Stimulated activated CD8-positive, alpha-beta memory T cell treated with anti-CD3 and anti-CD28 coated beads, Interleukin-15, amount 100 ng/mL, for 4 hours (primary cell): ENCODE measurements around the gene DDR1.
"Not testable (repeated sequence)": the region's sequence is repeated elsewhere in the genome, so short reads cannot be mapped to it uniquely, and the experiment has no call there.

Experiments
- DNase-seq, 2 donors: peaks; one replicate each; pipeline ENCODE4 v3.0.0-alpha.2; 2020; ENCODE audit warnings: low read depth in 2 of 2

DDR1 gene

DNA sequence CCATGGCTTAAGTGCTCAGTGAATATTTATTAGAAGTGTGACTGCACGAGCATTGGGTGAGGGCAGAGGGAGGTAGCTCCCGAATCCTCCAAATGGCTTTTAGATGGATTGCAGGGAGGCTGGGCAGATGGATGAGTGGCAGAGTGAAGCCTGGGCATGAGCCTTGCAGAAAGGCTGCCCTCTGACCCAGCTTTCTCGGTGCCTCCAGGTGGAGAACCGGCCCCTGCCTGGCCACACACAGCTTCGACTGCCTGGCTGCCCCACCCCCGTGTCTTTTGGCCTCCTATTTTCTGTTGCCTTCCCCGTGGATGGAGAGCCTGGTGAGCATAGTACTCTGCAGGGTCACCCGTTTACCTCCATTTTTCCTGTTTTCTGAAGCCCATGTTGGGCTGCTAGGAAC is 33.2 kb downstream of the DDR1 start:
- no peak for DNase-seq

DNA sequence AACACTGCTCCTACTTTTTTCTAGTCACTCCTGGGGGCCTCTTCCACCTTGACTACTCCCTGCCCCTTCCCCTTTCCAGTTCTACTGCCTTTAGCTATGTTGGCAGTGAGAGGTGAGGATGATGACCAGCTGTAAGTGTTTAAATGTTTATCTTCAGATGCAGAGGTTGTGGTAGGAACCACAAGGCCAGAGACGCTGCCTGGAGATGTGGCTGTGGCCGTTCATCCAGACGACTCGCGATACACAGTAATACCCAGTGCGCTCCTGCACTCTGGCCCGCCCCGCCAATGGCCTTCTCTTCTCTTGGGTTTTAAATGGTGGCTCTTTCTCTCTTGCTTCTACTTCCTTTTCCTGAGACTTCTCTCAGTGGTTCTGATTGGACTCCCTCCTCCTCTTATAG is 34.4 kb downstream of the DDR1 start:
- no peak for DNase-seq

DNA sequence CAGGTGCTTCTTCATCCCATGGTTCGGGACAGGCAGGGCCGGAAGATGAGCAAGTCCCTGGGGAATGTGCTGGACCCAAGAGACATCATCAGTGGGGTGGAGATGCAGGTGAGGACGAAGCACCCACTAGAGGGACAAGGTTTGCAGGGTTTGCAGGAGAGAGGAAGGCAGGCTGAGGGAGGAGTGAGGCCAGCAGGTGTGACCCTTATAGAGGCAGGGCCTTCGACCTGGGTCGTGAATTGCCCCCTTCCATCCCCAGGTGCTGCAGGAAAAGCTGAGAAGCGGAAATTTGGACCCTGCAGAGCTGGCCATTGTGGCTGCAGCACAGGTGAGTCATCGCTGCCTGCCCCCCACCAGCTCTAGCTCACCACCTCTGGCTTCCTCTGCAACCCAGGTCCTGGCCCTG is 38.1 kb downstream of the DDR1 start:
- DNase-seq = no peak

DNA sequence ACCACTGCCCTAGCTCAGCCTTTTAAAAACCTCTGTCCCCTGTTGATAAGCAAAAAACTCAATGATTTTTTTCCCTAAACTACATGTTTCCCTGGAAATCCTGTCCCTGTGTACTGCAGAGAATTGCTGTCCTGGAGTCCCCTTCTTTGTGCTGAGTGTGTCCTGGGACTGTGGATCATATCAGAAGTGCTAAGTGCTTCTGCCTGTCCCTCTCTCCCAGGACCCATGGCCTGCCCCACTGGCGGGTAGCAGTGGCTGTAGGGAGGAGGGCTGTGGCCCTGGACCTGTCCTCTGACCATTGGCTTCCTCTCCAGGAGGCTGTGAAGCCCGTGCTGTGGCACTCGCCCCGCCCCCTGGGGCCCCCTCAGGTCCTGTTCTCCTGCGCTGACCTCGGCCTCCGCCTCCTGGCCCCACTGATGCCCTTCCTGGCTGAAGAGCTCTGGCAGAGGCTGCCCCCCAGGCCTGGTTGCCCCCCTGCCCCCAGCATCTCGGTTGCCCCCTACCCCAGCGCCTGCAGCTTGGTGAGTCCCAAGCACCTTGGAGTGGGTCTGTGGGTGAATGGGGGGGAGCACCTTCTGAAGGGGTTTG is 39.8 kb downstream of the DDR1 start:
- not testable (repeated sequence) for DNase-seq

DNA sequence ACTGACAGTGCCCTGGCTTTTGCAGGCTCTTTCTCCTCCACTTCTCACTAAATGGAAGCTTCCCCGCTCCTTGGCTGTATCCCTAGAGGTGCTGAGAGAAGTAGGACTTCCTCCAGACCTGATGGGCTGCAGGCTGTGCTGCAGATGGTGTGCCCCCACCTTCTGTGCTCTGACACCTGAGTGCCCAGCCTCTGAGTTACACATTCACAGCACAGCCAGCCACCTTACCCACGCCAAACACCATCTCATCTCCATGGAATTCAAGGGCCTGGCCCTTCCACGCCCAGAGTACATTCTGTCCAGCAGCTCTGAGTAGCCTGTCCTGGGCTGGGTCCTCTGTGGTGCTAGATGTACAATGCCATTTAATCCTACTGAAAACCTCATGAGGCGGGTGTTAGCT is 42.3 kb downstream of the DDR1 start:
- no peak for DNase-seq

DNA sequence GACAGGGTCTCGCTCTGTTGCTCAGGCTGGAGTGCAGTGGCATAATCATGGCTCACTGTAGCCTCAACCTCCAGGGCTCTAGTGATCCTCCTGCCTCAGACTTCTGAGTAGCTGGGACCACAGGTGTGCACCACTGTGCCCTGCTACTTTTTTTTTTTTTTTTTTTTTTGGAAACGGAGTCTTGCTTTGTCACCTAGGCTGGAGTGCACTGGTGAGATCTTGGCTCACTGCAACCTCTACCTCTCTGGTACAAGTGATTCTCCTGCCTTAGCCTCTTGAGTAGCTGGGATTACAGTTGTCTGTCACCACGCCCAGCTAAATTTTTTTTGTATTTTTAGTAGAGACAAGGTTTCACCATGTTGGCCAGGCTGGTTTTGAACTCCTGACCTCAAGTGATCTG is 42.8 kb downstream of the DDR1 start:
- not testable (repeated sequence) for DNase-seq

DNA sequence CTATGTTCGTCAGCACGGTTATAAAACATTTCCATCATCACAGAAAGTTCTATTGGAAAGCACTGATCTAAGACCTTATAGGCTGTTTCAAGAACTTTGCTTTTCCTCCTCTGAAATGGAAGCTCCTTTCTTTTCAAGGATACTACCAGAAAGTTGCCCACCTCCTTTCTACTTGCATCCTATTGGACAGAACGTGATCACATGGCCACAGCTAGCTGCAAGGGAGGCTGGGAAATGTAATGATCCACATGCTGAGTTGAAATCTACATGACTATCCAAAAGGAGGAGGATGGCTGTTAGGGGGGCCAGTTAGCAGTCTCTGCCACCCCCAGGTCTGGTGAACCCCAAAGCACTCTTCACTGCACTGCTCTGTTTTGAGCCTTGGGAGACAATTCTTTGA is 44.4 kb downstream of the DDR1 start:
- no peak for DNase-seq

DNA sequence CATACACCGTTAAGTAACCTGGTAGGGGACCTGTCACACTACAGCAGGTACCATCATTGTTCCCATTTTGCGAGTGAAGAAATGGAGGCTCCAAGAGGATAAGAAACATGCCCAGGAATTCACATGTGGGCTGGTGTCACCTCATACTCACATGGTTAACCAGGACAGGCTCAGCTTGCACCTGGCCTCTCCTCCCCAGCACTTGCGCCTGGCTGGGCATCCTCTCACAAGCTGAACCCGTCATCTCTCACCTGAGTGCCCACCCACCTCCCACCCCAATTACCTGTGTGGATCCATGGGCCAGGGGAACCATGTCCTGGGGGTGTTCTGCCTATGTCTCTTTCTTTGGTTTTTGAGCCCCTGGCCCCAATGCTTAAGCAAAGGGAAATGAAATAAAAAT is 46.2 kb downstream of the DDR1 start:
- DNase-seq = no peak

DNA sequence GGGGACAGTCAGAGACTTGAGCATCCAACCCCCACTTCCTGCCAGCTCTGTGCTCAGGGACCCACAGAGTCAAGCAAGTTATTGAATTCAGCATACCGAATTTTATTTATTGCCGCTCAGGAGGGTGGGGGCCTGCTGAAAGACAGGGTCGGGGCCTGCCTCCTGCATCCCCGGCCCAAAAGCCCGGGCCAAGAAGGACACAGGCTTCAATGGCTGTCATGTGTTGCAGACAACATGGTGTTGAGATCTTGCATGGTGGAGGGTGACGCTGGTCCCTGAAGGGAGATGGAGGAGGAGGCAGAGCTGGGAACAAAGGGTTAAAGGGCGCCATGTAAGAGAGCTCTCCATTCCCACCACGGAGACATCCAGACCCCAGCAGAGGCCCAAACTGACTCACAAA is 47.0 kb downstream of the DDR1 start:
- no peak for DNase-seq

DNA sequence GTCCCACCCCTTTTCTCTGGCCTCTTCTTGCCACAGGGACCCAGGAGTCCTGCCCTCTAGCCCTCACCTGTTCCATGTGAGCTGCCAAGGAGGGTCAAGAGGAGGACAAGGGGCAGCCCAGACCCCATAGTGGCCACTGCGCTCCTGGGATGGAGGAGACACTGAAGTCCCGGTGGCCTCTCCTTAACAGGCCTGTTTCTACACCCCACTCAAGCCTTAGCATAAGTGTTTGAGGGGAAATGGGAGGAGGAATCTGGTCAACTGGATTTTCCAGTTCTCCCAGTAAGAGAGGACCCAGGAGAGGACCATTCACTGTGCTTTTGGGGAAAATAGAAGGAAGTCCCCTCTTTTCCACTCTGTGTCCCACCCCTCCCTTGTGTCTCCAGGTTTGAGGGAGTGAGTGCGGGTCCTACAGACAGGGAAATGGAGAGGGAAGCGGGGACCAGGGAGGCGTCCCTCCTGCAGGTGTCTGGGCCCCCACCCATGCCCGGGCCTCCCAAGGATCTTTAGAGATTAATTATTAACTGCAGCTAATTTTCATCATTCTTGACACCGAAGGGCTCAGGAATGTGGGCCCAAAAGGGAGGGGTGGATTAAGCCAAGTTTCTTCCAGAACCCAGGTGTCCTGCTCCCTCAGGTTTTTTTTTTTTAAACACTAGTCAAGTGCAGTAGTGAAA is 47.8 kb downstream of the DDR1 start, which contains the start of gene SFTA2:
TSS of gene SFTA2 (minus strand) at position 202 of the 677 bp plus-strand sequence. CDS start at position 128, 74 bp downstream.
- DNase-seq = no peak

DNA sequence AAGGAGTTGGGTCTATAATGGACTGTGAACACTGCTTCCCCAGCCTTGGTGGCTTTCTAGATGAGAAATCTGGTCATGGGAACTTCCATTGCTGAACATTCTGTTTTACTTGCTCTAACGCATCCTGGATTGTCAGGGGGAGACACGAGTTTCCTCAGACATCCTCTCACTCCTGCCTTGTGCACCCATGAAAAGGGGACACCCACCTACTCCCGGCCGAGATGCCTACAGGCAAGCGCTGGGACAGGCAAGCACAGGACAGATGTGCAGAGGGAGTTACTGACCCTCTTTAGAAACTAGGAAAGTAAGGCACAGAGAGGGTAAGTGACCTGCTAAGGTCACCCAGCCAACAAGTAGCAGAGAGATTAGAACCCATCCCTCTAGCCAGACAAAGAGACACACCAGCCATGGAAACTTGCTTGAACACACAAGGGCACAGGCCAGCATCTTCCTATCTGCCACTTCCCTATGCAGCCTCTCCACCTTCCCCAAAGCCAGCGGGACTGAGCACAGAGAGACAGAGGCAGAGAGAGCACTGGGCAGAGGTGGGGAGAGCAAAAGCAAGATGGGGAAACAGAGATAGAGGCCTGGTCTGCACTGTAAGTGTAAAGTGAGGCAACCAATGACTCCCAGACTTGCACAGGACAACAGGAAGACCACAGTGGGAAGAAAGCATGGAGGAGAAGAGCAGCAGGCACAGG is 48.5 kb downstream of the DDR1 start:
- DNase-seq = no peak

DNA sequence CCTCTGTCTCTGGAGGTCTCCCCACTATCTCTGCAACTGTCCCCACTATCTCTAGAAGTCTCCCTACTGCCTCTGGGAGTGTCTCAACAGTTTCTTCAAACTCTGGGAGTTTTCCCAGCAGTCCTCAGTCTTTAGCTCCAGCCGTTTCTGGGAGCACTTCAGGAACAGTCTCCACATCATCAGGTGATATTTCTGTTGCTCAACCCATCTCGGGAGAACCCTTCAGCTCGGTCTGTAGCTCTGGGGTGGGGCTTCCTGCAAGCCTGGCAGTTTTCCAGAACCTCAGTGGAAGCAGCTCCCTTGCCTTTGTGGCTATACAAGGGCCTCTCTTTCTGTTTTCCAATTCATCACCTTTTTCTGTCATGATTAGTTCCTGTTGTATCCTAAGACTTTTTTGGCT is 50.7 kb downstream of the DDR1 start:
- no peak for DNase-seq

DNA sequence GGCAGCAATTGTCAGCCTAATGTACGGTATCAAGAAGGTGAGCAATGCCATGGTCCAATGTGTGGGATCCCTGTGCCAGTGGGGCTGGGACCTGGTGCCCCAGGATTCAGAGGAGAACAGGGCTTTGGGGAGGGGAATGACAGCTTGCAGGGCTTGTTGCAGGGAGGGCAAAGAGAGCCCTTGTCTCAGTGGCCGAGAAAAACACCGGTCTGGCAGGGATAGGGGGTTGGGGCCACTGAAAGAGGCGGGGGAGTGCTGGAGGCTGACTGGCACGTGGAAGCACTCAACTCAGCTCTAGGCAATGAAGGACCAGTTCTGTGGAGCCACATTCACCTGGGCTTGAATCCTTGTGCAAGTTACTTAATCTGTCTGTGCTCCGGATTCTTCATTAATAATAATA is 52.9 kb downstream of the DDR1 start:
- DNase-seq = no peak

DNA sequence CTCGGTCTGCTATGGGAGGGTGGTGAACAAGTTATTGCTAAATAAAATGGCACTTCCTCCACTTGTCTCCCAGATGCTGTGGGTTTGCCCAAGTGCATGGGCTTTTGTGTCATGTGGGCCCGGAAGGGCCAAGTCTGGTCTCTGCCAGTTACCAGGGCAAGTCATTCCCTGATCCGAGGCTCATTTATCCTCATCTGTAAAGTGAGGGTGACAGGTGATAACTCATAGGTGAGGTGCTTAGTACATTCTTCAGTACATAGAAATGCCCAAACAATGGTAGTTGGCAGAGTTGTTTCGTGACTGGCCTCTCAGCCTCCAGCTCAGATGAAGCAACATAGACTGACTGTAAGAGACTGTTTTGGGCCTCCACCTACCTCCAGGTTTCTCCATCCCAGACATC is 54.4 kb downstream of the DDR1 start:
- DNase-seq = no peak

DNA sequence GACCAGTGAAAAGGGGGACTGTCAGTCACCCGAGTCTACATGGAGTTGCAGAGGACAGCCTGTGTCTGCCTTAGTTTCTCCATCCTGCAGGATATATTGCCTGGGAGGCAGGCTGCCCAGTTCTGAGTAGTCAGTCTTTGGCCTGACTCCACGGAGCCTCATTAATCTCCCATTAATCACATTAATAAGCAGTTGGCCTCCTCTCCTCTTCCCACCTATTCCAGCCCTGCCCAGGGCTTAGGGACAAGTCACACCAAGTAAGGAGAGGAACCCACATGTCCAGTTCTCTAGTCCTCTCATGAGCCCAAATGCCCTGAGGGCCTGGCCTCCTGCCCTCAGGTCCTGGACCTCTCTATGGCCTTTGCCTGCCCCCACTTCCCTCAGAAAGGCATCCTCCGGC is 55.2 kb downstream of the DDR1 start:
- DNase-seq = no peak

DNA sequence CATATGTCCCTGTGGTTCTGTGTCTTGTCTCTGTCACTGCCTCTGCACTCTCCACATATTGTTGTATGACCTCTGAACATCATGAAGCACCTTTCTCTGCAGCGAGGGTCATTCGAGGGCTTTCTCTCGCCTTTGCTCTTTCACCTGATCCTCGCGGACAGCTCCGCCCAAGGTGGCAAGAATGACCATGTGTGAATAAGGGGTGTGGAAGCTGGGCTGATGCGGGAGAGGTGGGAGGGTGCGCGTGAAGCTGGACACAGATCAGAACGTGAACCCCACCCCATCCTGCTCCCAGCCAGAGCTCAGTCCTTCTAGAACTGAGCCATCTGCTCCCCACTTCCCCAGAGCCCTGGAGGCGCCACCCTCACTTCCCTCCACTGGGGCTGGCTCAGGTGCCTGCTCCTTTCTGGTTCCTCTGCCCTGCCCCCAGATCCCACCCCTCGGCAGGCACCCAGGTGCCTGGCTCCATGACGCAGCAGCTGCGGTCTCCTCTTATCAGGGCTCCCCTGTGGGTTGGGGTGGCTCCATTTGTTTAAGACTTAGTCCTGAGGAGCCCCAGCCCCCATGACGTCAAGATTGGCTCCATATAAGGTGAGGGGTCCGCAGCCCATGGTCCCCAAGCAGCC is 56.2 kb downstream of the DDR1 start, which contains the start of gene MUCL3:
TSS of gene MUCL3 (plus strand) at position 613 of the 626 bp plus-strand sequence. CDS start 27 bp downstream, outside the sequence.
- no peak for DNase-seq

DNA sequence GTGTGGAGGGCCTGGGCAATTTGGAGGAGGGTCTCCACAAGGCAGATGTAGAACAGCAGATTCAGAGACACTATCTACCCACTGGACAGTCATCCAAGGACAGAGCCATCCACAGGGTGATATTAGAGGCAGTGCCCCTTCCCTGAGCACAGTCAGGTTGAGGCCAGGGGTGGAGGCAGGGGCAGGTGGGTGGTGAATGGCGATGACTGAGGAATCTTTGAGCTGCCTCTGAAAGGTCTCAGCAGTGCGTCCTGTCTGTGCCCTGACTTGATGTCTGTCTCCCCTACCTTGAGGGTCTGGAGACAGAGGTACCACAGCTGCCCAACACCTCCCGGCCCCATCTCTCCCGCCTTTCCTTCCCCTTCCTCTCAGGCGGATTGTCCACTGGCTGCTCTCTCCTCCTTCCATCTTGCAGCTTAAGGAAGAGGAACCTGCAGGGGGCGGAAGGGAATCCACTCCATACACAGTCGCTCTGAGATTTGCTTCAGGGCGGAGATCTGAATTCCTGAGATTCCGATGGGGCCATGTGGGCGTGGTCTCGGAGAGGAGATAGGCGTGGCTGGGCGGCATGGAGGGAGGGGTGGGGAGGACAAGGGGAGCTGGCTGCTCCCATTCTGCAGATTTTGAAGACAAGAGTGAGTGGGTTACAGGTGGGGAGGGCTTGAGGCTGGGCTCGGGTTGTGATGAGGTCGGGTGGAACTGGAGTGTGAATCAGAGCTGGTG is 58.2 kb downstream of the DDR1 start:
- DNase-seq = no peak

DNA sequence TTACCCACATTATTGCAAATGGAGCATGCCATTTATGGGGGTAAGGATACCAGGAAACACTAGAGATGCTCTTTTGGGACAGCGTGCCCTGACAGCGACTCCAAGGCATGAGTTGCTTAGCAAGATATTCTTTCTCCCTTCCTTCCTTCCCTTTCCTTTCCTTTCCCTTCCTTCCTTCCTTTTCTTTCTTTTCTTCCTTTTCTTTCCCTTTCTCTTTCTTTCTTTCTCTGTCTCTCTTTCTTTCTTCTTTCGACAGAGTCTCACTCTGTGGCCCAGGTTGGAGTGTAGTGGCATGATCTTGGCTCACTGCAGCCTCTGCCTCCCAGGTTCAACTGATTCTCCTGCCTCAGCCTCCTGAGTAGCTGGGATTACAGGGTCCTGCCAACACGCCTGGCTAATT is 59.7 kb downstream of the DDR1 start:
- no peak for DNase-seq

DNA sequence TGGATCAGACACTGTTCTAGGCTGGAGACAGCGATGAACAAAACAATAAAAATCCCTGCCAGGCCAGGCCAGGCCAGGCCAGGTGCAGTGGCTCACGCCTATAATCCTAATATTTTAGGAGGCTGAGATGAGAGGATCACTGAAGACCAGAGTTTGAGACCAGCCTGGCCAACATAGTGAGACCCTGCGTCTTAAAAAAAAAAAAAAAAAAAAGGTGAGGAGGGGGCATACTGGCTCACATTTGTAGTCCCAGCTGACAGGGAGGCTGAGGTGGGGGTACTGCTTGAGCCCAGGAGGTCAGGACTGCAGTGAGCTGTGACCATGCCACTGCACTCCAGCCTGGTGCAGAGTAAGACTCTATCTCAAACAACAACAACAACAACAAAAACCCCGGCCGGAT is 61.0 kb downstream of the DDR1 start:
- DNase-seq = no peak

DNA sequence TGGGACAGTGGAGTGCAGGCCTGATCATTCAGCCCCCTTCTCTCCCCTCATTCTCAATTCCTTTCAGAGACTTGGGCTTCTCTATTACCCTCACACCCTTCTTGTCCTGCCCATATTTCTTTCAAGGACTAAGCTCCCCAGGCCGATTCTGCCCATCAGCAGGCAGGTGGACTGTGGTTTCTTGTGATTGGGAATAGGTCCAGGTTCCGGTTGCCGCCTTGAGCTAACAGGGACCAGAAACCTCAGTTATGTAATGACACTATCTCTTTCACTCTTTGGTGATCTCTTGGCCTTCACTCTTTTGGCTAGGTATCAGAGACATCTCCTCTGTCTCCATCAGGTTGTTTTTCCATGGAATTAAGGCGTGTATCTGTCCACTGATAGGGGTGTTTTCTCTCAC is 62.9 kb downstream of the DDR1 start:
- DNase-seq = no peak

DNA sequence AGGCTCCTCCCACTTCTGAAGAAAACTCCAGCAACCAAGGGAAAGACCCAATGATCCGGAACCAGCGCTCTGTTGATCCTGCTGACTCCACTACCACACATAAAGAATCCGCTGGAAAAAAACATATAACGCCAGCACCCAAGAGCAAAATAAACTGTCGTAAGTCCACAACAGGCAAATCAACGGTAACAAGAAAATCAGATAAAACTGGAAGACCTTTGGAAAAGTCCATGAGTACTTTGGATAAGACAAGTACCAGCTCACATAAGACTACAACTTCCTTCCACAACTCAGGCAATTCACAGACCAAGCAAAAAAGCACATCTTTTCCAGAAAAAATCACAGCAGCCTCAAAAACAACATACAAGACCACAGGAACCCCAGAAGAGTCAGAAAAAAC is 64.5 kb downstream of the DDR1 start:
- no peak for DNase-seq
